ENCODE data around the gene SLC35G6.

Gene SLC35G6

GRCh38 chr17:7508145-7508544 is 26.9 kb downstream of the SLC35G6 start:
- DNase-seq = no peak

DNA sequence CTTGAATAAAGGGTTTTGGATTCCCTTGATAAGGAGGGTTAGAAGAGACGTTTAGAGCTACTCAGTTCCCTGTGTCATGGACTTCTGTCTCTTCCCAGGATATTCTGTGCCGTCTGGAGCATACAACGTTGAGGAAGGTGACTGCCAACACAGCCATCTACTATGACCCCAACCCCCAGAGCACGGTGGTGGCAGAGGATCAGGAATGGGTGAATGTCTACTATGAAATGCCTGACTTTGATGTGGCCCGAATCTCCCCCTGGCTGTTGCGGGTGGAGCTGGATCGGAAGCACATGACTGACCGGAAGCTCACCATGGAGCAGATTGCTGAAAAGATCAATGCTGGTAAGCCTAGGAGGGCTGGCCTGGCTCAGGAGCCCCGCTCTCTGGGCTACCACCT is 27.6 kb downstream of the SLC35G6 start:
- DNase-seq = no peak

DNA sequence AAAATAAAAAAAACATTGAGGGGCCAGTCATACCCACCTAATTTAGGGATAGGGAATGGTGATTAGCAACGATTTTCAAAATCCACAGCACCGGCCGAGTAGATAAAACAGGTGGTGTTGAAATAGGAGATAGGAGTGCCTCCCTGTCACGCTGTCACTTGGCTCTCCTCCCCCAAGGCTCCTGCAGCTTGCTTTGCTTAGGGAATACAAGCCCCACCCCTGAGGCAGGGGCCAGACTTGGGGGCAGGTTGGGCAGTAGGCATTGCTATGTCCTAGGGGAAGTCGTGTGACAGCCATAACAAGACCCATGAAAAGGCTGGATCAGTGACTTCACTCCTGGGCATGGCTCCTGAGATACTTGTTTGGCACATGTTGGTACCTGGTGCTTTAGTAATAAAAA is 28.7 kb downstream of the SLC35G6 start:
- DNase-seq = no peak

DNA sequence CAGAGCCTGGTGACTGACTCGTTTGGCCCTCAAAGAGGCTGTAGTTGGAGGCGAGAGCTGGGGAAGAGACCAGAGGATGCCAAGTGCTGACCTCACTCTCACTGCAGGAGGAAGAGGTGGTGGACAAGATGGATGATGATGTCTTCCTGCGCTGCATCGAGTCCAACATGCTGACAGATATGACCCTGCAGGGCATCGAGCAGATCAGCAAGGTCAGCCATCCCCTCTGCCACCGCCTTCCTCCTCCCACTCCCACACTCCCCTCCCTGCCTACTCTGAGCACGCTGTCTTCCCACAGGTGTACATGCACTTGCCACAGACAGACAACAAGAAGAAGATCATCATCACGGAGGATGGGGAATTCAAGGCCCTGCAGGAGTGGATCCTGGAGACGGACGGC is 29.9 kb downstream of the SLC35G6 start:
- DNase-seq = no peak

DNA sequence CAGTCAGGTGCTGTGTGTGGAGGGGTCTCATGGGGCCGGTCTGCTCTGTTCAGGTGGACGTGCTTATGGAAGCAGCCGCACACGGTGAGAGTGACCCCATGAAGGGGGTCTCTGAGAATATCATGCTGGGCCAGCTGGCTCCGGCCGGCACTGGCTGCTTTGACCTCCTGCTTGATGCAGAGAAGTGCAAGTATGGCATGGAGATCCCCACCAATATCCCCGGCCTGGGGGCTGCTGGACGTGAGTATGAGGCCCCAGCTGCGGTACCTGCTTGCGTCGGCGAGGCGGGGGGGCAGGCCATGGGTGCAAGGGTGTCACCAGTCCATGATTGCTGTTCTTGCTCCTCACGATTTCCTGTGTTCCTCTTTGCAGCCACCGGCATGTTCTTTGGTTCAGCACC is 30.9 kb downstream of the SLC35G6 start:
- DNase-seq = no peak

GRCh38 chr17:7512824-7513540 is 31.7 kb downstream of the SLC35G6 start:
- no peak for DNase-seq

DNA sequence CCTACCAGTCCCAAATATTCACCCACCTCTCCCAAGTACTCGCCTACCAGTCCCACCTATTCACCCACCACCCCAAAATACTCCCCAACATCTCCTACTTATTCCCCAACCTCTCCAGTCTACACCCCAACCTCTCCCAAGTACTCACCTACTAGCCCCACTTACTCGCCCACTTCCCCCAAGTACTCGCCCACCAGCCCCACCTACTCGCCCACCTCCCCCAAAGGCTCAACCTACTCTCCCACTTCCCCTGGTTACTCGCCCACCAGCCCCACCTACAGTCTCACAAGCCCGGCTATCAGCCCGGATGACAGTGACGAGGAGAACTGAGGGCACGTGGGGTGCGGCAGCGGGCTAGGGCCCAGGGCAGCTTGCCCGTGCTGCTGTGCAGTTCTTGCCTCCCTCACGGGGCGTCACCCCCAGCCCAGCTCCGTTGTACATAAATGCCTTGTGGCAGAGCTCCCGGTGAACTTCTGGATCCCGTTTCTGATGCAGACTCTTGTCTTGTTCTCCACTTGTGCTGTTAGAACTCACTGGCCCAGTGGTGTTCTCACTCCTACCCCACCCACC is 32.7 kb downstream of the SLC35G6 start:
- DNase-seq = no peak

- DNase-seq = no peak
Measured at GRCh38 chr17:7515911-7516610, 34.8 kb downstream of the SLC35G6 start.

DNA sequence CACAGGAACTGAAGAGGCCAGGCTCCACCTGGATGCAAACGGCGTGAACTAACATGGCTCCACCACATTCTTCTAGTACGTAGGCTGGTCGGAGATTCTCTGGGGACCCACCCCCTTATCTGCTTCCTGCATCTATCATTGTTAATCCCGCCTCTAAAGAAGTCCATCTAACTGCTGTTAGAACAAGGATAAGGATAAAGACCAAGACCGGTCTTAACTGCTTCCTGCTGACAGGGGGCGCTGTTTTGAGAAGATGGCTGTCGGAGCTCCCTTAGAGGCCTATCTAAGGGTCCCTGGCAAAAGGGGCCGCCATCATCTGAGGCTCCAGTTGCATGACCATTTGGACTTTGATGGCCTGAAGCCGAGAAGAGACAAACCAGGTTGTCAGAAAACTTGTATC is 41.8 kb downstream of the SLC35G6 start:
- DNase-seq = no peak

GRCh38 chr17:7528842-7529241 is 47.6 kb downstream of the SLC35G6 start:
- no peak for DNase-seq

- no peak for DNase-seq
Measured at GRCh38 chr17:7530023-7530900, 49.0 kb downstream of the SLC35G6 start.
